NCI-H2029 (cell line): Measurements from ENCODE around the gene AAK1.
"Not testable (repeated sequence)": the region's sequence is repeated elsewhere in the genome, so short reads cannot be mapped to it uniquely, and the experiment has no call there.

Source experiments
- DNase-seq: peaks from one replicate; lab custom pipeline; 2025; lab: John Stamatoyannopoulos, UW

Gene AAK1

GRCh38 chr2:69643602-69644505 is at the start of gene AAK1:
Gene AAK1 (minus strand): TSS chr2:69643739. CDS start chr2:69643040, 699 bp downstream.
- peak; percentile 74 for DNase-seq

- DNase-seq = no peak
Observed at GRCh38 chr2:69692424-69692823, 48.9 kb upstream of the AAK1 start.

DNA sequence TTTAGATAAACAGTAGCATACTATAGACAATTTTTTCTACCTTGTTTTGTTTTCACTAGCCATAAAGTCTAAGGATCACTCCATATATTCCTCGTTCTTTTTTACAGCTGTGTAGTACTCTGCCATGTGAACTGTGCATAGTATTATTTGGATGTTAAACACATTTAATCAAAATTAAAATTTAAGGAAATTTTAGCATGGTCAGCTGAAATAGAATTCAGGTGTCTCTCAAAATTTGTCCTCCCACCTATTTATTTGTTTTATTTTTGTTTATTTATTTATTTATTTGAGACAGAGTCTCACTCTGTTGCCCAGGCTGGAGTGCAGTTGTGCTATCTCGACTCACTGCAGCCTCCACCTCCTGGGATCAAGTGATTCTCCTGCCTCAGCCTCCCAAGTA is 46.4 kb upstream of the AAK1 start:
- DNase-seq = no peak

GRCh38 chr2:69689466-69689865 is 45.9 kb upstream of the AAK1 start:
- DNase-seq = no peak

DNA sequence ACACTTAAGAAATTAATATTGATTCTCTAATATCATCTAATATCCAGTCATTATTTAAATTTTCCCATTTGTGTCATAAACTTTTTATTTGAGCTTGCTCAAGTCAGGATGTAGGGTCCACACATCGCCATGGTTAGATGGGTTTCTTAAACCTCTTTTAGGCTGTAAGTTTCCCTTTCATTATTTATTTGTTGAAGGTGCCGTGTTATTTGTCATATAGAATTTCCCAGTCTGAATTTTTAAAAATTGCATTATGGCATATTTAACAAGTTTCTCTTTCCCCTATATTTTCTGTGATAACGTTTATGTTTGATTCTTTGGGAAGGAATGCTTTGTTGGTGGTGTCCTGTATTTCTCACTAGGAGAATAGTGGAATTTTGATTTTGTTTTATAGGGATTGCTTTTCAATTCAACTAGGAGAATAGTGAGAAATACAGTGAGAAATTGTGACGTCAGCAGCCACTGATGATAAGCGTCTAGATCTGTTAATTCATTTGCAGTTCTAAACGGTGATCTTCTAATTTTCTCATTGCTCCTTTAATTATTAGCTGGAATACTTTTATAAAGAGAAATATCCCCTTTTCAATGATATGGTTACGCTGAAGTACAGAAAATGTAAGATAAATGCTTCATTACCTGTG is 44.6 kb upstream of the AAK1 start:
- DNase-seq = no peak

DNA sequence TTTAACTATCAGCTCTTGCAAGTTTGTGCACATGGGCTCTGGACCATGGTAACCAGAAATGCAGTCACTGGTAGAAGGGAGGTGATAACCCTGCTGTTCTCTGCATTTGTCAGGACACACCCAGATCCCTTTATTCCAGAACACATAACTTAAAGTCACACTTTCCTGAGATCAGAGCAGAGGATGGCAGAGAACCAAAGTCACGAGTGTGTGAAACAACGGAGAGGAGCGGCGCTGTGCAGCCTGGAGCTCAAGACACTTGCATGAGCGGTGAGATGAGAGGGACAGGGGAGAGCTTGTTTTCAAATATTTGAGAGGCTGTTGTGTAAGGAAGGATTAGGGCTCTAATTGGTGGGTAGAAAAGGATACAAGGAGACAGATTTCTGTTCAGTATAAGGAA is 43.3 kb upstream of the AAK1 start:
- no peak for DNase-seq

- DNase-seq = no peak
Observed at GRCh38 chr2:69685321-69686048, 41.9 kb upstream of the AAK1 start.

DNA sequence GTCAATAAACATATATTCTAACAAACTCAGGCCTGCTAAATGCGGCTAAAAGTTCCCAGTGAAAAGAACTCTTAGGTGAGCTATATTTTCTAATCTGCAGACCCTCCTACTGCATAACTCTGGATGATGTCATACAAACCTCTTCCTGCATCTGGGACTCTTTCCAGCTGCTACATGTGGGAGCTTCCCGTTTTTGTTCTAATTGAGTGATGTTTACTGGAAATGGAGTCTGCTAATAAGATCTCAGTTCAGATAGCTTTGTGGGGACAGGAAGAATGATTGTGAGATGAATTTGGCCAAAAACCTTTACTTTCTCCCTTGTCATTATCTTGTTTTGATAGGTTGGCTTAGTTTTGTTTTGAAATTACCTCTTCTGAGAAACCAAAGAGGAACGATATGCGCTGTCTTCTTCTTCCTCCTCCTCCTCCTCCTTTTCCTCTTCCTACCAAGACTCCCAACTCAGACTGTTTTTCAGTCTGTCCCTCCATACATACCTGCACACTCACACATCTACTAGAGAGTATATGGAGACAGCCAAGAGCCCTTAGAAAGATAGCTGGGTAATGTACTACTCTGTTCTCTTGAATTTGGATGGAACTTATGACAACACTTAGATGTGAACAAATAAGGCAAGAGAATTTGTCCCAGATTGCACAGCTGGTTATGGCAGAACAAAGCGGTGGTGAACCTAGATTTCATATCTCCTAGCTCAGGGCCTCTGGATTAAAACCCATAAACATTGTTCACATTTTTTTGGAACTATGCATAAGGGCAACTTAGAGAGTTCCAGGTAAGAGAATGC is 39.8 kb upstream of the AAK1 start:
- no peak for DNase-seq

GRCh38 chr2:69682525-69682924 is 39.0 kb upstream of the AAK1 start:
- no peak for DNase-seq

DNA sequence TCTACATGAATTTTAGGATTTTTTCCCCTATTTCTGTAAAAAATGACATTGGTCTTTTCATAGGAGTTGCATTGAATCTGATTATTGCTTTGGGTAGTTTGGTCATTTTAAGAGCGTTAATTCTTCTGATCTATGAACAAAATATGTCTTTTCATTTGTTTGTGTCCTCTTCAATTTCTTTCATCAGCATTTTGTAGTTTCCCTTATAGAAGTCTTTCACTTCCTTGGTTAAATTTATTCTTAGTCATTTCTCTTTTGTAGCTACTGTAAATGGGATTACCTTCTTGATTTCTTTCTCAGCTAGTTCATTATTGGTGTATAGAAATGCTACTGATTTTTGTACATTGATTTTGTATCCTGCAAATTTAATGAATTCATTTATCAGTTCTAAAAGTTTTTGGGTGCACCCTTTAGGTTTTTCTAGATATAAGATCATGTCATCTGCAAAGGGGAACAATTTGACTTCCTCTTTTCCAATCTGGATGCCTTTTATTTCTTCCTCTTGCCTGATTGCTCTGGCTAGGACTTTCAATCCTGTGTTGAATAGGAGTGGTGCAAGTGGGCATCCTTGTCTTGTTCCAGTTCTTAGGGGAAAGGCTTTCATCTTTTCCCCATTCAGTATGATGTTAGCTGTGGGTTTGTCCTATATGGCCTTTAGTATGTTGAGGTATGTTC is 36.6 kb upstream of the AAK1 start:
- no peak for DNase-seq

- DNase-seq = no peak
Observed at GRCh38 chr2:69677914-69678313, 34.4 kb upstream of the AAK1 start.

GRCh38 chr2:69676146-69676545 is 32.6 kb upstream of the AAK1 start:
- no peak for DNase-seq

GRCh38 chr2:69674316-69674670 is 30.8 kb upstream of the AAK1 start:
- no peak for DNase-seq

DNA sequence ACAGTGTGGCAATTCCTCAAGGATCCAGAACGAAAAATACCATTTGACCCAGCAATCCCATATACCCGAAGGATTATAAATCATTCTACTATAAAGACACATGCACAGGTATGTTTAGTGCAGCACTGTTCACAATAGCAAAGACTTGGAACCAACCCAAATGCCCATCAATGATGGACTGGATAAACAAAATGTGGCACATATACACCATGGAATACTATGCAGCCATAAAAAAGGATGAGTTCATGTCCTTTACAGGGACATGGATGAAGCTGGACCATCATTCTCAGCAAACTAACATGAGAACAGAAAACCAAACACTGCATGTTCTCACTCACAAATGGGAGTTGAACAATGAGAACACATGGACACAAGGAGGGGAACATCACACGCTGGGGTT is 29.6 kb upstream of the AAK1 start:
- DNase-seq = not testable (repeated sequence)

GRCh38 chr2:69669666-69670065 is 26.1 kb upstream of the AAK1 start:
- DNase-seq = no peak

GRCh38 chr2:69668598-69668997 is 25.1 kb upstream of the AAK1 start:
- DNase-seq = no peak

DNA sequence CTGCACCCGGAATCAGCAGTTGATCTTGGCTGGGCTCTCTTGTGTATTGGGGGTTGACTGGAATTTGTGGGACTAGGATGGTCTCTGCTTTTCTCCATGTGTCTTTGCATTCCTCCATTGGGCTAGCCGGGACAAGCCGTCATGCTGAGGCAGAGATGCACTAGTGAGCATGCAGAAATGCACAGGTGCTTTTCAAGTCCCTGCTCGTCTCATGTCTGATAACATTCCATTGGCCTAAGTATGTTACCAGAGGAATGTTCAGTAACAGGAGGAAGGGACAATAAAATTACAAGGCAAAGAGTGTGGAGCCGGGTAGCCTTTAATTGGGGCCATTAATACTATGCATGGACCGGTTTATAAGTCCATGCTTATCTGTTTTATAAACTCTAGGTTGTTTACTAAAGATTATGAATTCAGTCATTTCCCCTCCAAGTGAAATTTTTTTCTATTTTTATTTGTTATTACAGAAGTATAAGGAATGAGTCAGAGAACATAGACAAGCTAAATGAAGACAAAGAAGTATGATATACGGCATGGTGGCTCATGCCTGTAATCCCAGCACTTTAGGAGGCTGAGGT is 24.4 kb upstream of the AAK1 start:
- no peak for DNase-seq

- DNase-seq = no peak
Observed at GRCh38 chr2:69665152-69665551, 21.6 kb upstream of the AAK1 start.

DNA sequence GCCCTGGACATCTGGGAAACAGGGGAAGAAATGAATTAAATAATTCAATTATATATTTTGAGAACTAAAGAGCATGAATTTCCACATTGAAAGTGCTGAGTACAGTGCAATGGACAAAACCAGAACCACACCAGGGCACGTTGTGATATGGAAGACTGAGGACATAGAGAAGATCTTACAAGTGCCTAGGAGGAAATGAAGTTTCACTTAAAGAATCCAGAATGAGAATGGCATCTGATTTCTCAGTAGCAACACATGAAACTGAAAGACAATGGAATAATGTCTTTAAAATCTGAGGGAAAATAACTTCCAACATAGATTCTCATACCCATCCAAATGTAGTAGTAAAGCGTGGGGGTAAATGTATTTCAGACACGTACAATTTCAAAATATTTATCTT is 20.3 kb upstream of the AAK1 start:
- DNase-seq = no peak

GRCh38 chr2:69662547-69662946 is 19.0 kb upstream of the AAK1 start:
- DNase-seq = not testable (repeated sequence)

GRCh38 chr2:69660637-69661036 is 17.1 kb upstream of the AAK1 start:
- DNase-seq = no peak
